ENCODE data around the gene EPHA7. TPM values are rescaled to one million over a fixed set of nuclear protein-coding genes. Genes with fewer than 3 reads are reported as not detected.

EPHA7 gene
- total RNA-seq, 1 donor from 2014 or later: 424 TPM

- H3K4me3 Mint-ChIP-seq (ENCODE audit: unreplicated experiment): peak overlapping the region; percentile 2
- H3K27ac Mint-ChIP-seq (ENCODE audit: unreplicated experiment): peak overlapping the region; percentile 79
- H3K36me3 Mint-ChIP-seq (ENCODE audit: unreplicated experiment): peaks cover 70% of the 10 kb centered on the region
- H3K4me1 Mint-ChIP-seq (ENCODE audit: unreplicated experiment): peaks cover 57% of the 10 kb centered on the region
- TF ChIP-seq CTCF (IDR thresholded peaks at IDR 0.05): no peak
- H3K27me3 Mint-ChIP-seq (ENCODE audit: unreplicated experiment): no peaks in the 10 kb centered on the region
- H3K9me3 Mint-ChIP-seq (ENCODE audit: unreplicated experiment): no peaks in the 10 kb centered on the region
- DNase-seq (ENCODE audit: extremely low spot score, unreplicated experiment): no peak
Measured at GRCh38 chr6:93350774-93351173, 68.6 kb downstream of the EPHA7 start.

GRCh38 chr6:93344333-93344835 is 75.0 kb downstream of the EPHA7 start:
- TF ChIP-seq CTCF (IDR thresholded peaks at IDR 0.05): no peak
- H3K4me3 Mint-ChIP-seq (ENCODE audit: unreplicated experiment): no peak overlapping the region
- H3K4me1 Mint-ChIP-seq (ENCODE audit: unreplicated experiment): peaks cover 48% of the 10 kb centered on the region
- no peaks in the 10 kb centered on the region for H3K27me3 Mint-ChIP-seq (ENCODE audit: unreplicated experiment)
- H3K27ac Mint-ChIP-seq (ENCODE audit: unreplicated experiment): peak overlapping the region; percentile 60
- DNase-seq (ENCODE audit: extremely low spot score, unreplicated experiment): no peak
- H3K36me3 Mint-ChIP-seq (ENCODE audit: unreplicated experiment): peaks cover 55% of the 10 kb centered on the region
- H3K9me3 Mint-ChIP-seq (ENCODE audit: unreplicated experiment): no peaks in the 10 kb centered on the region

DNA sequence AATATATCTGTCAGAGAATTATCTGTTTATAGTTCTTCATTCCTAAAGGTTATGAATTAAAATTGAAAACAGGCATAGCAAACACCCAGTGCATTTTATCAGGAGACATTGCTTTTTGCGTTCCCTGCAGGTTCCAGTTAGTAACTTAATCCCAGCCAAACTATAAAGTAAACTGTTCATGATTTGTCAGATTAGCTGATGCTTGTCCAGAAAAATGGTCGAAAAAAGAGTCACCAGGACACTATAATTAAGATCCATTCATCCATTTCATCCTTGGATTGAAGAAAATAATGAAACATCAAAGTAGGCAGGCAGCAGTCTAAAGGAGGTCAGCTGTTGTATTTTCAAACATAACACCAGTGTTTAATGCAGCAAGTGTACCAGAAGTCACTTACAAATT is 75.9 kb downstream of the EPHA7 start:
- H3K27ac Mint-ChIP-seq (ENCODE audit: unreplicated experiment): peak overlapping the region; percentile 16
- no peak for DNase-seq (ENCODE audit: extremely low spot score, unreplicated experiment)
- H3K4me1 Mint-ChIP-seq (ENCODE audit: unreplicated experiment): peaks cover 45% of the 10 kb centered on the region
- H3K27me3 Mint-ChIP-seq (ENCODE audit: unreplicated experiment): no peaks in the 10 kb centered on the region
- no peaks in the 10 kb centered on the region for H3K9me3 Mint-ChIP-seq (ENCODE audit: unreplicated experiment)
- no peak overlapping the region for H3K4me3 Mint-ChIP-seq (ENCODE audit: unreplicated experiment)
- peaks cover 56% of the 10 kb centered on the region for H3K36me3 Mint-ChIP-seq (ENCODE audit: unreplicated experiment)
- no peak for TF ChIP-seq CTCF (IDR thresholded peaks at IDR 0.05)

- H3K36me3 Mint-ChIP-seq (ENCODE audit: unreplicated experiment): peaks cover 60% of the 10 kb centered on the region
- H3K4me1 Mint-ChIP-seq (ENCODE audit: unreplicated experiment): peaks cover 48% of the 10 kb centered on the region
- DNase-seq (ENCODE audit: extremely low spot score, unreplicated experiment): no peak
- no peak overlapping the region for H3K27ac Mint-ChIP-seq (ENCODE audit: unreplicated experiment)
- no peak for TF ChIP-seq CTCF (IDR thresholded peaks at IDR 0.05)
- no peaks in the 10 kb centered on the region for H3K9me3 Mint-ChIP-seq (ENCODE audit: unreplicated experiment)
- no peak overlapping the region for H3K4me3 Mint-ChIP-seq (ENCODE audit: unreplicated experiment)
- H3K27me3 Mint-ChIP-seq (ENCODE audit: unreplicated experiment): no peaks in the 10 kb centered on the region
Measured at GRCh38 chr6:93341900-93342613, 77.3 kb downstream of the EPHA7 start.

DNA sequence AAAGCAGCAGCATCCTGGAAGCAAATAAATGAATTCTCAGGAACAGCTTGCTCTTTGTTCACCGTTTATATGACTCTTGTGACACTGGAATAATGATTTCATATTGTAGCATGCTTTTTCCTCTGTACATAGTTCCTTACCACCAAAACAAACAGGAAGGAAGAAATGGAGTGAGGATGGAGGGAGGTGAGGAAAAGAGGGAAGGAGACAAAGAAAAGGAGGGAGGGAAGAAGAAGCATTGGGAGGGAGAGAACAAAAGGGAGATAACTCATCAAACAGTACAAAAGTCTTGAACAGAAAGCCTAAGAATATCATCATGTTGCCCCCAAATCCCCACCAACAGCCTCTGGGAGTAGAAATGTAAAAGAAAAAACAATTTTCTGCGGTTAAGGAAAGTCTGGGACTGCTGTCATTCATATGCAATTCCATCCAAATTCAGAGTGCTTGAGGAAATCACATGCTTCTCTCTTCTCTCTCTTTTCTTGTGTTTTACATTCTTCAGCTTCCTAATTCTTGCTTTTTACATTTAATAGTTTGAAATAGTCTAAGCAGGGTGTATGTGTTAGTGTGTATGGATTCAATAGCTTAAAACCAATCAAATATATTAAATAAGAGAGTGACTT is 81.5 kb downstream of the EPHA7 start:
- no peak for DNase-seq (ENCODE audit: extremely low spot score, unreplicated experiment)
- peaks cover 12% of the 10 kb centered on the region for H3K9me3 Mint-ChIP-seq (ENCODE audit: unreplicated experiment)
- H3K4me1 Mint-ChIP-seq (ENCODE audit: unreplicated experiment): peaks cover 37% of the 10 kb centered on the region
- TF ChIP-seq CTCF (IDR thresholded peaks at IDR 0.05): no peak
- peak overlapping the region; percentile 79 for H3K27ac Mint-ChIP-seq (ENCODE audit: unreplicated experiment)
- H3K36me3 Mint-ChIP-seq (ENCODE audit: unreplicated experiment): peaks cover 62% of the 10 kb centered on the region
- no peak overlapping the region for H3K4me3 Mint-ChIP-seq (ENCODE audit: unreplicated experiment)
- no peaks in the 10 kb centered on the region for H3K27me3 Mint-ChIP-seq (ENCODE audit: unreplicated experiment)
